GM06990 (cell line): Measurements from ENCODE around the gene LZTR1.

Source experiments
- DNase-seq: peaks from one replicate; pipeline ENCODE4 v3.0.0-alpha.2; 2011; ENCODE audit not compliant: insufficient read length; ENCODE audit errors: extremely low read depth
- H3K27me3 ChIP-seq: replicated peaks from 2 replicates; pipeline ENCODE4 v1.6.0; 2011; ENCODE audit warnings: low read length; ENCODE audit not compliant: control insufficient read depth, insufficient read depth
- H3K36me3 ChIP-seq: 2 replicates; pipeline ENCODE4 v1.5.1; 2011; ENCODE audit warnings: low read length; ENCODE audit not compliant: control insufficient read depth, insufficient read depth
- H3K4me3 ChIP-seq: replicated peaks from 2 replicates; pipeline ENCODE4 v1.5.1; 2011; ENCODE audit warnings: low read depth, mild to moderate bottlenecking, control low read depth, low read length
- CTCF ChIP-seq: IDR thresholded peaks from 2 replicates; pipeline ENCODE4 v1.5.1; 2011; ENCODE audit warnings: low read length, control low read depth, mild to moderate bottlenecking, inconsistent platforms; ENCODE audit not compliant: insufficient read depth, poor library complexity, severe bottlenecking

Gene LZTR1

GRCh38 chr22:20951151-20951931 is 30.8 kb upstream of the LZTR1 start:
- peaks cover 27% of the 10 kb centered on the region for H3K36me3 ChIP-seq
- TF ChIP-seq CTCF = no peak
- no peaks in the 10 kb centered on the region for H3K27me3 ChIP-seq
- no peak for DNase-seq
- H3K4me3 ChIP-seq = no peak overlapping the region

GRCh38 chr22:20951932-20952380 is 30.1 kb upstream of the LZTR1 start:
- no peak for DNase-seq
- H3K27me3 ChIP-seq = no peaks in the 10 kb centered on the region
- H3K36me3 ChIP-seq = peaks cover 26% of the 10 kb centered on the region
- no peak overlapping the region for H3K4me3 ChIP-seq
- TF ChIP-seq CTCF = no peak

GRCh38 chr22:20952544-20953341 is 29.4 kb upstream of the LZTR1 start:
- peaks cover 25% of the 10 kb centered on the region for H3K36me3 ChIP-seq
- H3K4me3 ChIP-seq = no peak overlapping the region
- DNase-seq = no peak
- TF ChIP-seq CTCF = no peak
- H3K27me3 ChIP-seq = no peaks in the 10 kb centered on the region

GRCh38 chr22:20953342-20953608 is 28.8 kb upstream of the LZTR1 start:
- TF ChIP-seq CTCF = no peak
- Histone ChIP-seq H3K36me3 (peaks cover 25% of the 10 kb centered on the region), H3K4me3 (no peak overlapping the region), H3K27me3 (no peaks in the 10 kb centered on the region)
- DNase-seq = no peak

- Histone ChIP-seq H3K4me3 (no peak overlapping the region), H3K27me3 (no peaks in the 10 kb centered on the region), H3K36me3 (peaks cover 25% of the 10 kb centered on the region)
- no peak for DNase-seq
- no peak for TF ChIP-seq CTCF
Measured at GRCh38 chr22:20953668-20954500, 28.2 kb upstream of the LZTR1 start.
